ENCODE measurements around the gene LTB4R. TPM values are rescaled to one million over a fixed set of nuclear protein-coding genes. Genes with fewer than 3 reads are reported as not detected.

Gene LTB4R
- total RNA-seq, 2 experiments from 2014 or later, result 11.6 to 11.7 TPM

- Mint-ChIP-seq H3K4me1 (ENCODE audit: low read depth) (peaks cover 4% of the 10 kb centered on the region), H3K36me3 (ENCODE audit: low read depth) (no peaks in the 10 kb centered on the region), H3K9me3 (no peaks in the 10 kb centered on the region), H3K27ac (no peak overlapping the region), H3K27me3 (peaks cover 23% of the 10 kb centered on the region), H3K4me3 (no peak overlapping the region)
- intact Hi-C loops (cut with micrococcal nuclease), result no loop called here
- DNase-seq (no peak), ATAC-seq (no peak)
- TF ChIP-seq CTCF (IDR thresholded peaks at IDR 0.05), result no peak
- ChIA-PET POLR2A (no interaction called here), CTCF (interaction anchor here (0.6 to 7.0 kb wide), 4 partner anchors 27 to 345 kb away, joined by 3 to 47 read pairs (median 9); partner anchors contain the start of gene ADCY4)
Observed at GRCh38 chr14:24360281-24360680, 49.0 kb downstream of the LTB4R start.

- H3K9me3 Mint-ChIP-seq, result no peaks in the 10 kb centered on the region
- ChIA-PET POLR2A (interaction anchor here (1.1 kb wide), 1 partner anchor 45 kb away, joined by 3 read pairs; no protein-coding TSS in a partner anchor), CTCF (interaction anchor here (1.2 to 7.0 kb wide), 7 partner anchors 16 to 114 kb away, joined by 3 to 47 read pairs (median 5); partner anchors contain the start of genes ADCY4, CBLN3 and KHNYN)
- TF ChIP-seq CTCF (IDR thresholded peaks at IDR 0.05), result no peak
- peaks cover 33% of the 10 kb centered on the region for H3K27me3 Mint-ChIP-seq
- no peaks in the 10 kb centered on the region for H3K36me3 Mint-ChIP-seq (ENCODE audit: low read depth)
- intact Hi-C loops (cut with micrococcal nuclease), result no loop called here
- H3K4me1 Mint-ChIP-seq (ENCODE audit: low read depth), result peaks cover 15% of the 10 kb centered on the region
- H3K4me3 Mint-ChIP-seq, result no peak overlapping the region
- no peak overlapping the region for H3K27ac Mint-ChIP-seq
- DNase-seq (no peak), ATAC-seq (no peak)
Observed at GRCh38 chr14:24361326-24361725, 50.0 kb downstream of the LTB4R start.

GRCh38 chr14:24362241-24362960 lies 51.1 kb downstream of the LTB4R start:
- TF ChIP-seq CTCF (IDR thresholded peaks at IDR 0.05), result no peak
- H3K27ac Mint-ChIP-seq, result no peak overlapping the region
- H3K4me1 Mint-ChIP-seq (ENCODE audit: low read depth), result peaks cover 22% of the 10 kb centered on the region
- no peaks in the 10 kb centered on the region for H3K36me3 Mint-ChIP-seq (ENCODE audit: low read depth)
- intact Hi-C loops (cut with micrococcal nuclease), result no loop called here
- DNase-seq (no peak), ATAC-seq (no peak)
- H3K4me3 Mint-ChIP-seq, result no peak overlapping the region
- ChIA-PET POLR2A (interaction anchor here (0.7 to 1.1 kb wide), 2 partner anchors 29 to 44 kb away, joined by 3 read pairs; no protein-coding TSS in a partner anchor), CTCF (interaction anchor here (1.2 to 7.0 kb wide), 8 partner anchors 15 to 115 kb away, joined by 3 to 47 read pairs (median 6); partner anchors contain the start of genes ADCY4, CBLN3 and KHNYN)
- H3K27me3 Mint-ChIP-seq, result peaks cover 40% of the 10 kb centered on the region
- no peaks in the 10 kb centered on the region for H3K9me3 Mint-ChIP-seq

GRCh38 chr14:24363401-24363800 lies 52.1 kb downstream of the LTB4R start:
- Mint-ChIP-seq H3K4me1 (ENCODE audit: low read depth) (peaks cover 30% of the 10 kb centered on the region), H3K36me3 (ENCODE audit: low read depth) (no peaks in the 10 kb centered on the region), H3K4me3 (no peak overlapping the region), H3K27ac (no peak overlapping the region), H3K27me3 (peaks cover 45% of the 10 kb centered on the region), H3K9me3 (no peaks in the 10 kb centered on the region)
- POLR2A ChIA-PET, result no interaction called here
- CTCF ChIA-PET, result interaction anchor here (0.9 to 7.0 kb wide), 6 partner anchors 22 to 73 kb away, joined by 3 to 47 read pairs (median 11); partner anchors contain the start of genes ADCY4, CBLN3 and KHNYN
- ATAC-seq, result no peak
- TF ChIP-seq CTCF (IDR thresholded peaks at IDR 0.05), result no peak
- intact Hi-C loops (cut with micrococcal nuclease), result no loop called here
- no peak for DNase-seq

- Mint-ChIP-seq H3K27me3 (peaks cover 49% of the 10 kb centered on the region), H3K9me3 (no peaks in the 10 kb centered on the region), H3K4me3 (no peak overlapping the region), H3K27ac (no peak overlapping the region), H3K4me1 (ENCODE audit: low read depth) (peaks cover 32% of the 10 kb centered on the region), H3K36me3 (ENCODE audit: low read depth) (no peaks in the 10 kb centered on the region)
- ChIA-PET CTCF (interaction anchor here (0.7 to 2.3 kb wide), 14 partner anchors 11 to 76 kb away, joined by 3 to 73 read pairs (median 7); partner anchors contain the start of genes DHRS1, KHNYN and NOP9), POLR2A (interaction anchor here (1.9 to 2.2 kb wide), 2 partner anchors 66 to 72 kb away, joined by 11 to 19 read pairs; partner anchors contain the start of genes CBLN3 and KHNYN)
- DNase-seq (no peak), ATAC-seq (no peak)
- TF ChIP-seq CTCF (IDR thresholded peaks at IDR 0.05), result no peak
- intact Hi-C loops (cut with micrococcal nuclease), result loop anchor here (5.0 kb wide), 1 partner anchor 67 kb away; no protein-coding TSS in a partner anchor
Observed at GRCh38 chr14:24364841-24365240, 53.5 kb downstream of the LTB4R start.

Data from activated CD8-positive, alpha-beta T cell treated with anti-CD3 and anti-CD28 coated beads for 36 hours (primary cell).